Left renal cortex interstitium (tissue), 4 donors: ENCODE data around the gene SLC22A15. TPM values are rescaled to one million over a fixed set of nuclear protein-coding genes. Genes with fewer than 3 reads are reported as not detected.
"Not testable (repeated sequence)": the region's sequence is repeated elsewhere in the genome, so short reads cannot be mapped to it uniquely, and the experiment has no call there.

Source experiments
- DNase-seq, 4 donors: peaks; one replicate each; pipeline ENCODE4 v3.0.0-alpha.2; 2013; ENCODE audit warnings: low read depth in 4 of 4, low spot score in 2 of 4, missing footprints in 1 of 4
- polyA plus RNA-seq, 4 donors: library from polyadenylated mRNA; unstranded; fragments of 120-200 nt; gene quantifications; one replicate each; pipeline ENCODE4 v1.2.1, GENCODE V29; 2013; ENCODE audit not compliant: insufficient read length in 4 of 4

The SLC22A15 gene
- polyA plus RNA-seq, 4 donors, result 4.0 to 7.2 (median 6.1) TPM

DNA sequence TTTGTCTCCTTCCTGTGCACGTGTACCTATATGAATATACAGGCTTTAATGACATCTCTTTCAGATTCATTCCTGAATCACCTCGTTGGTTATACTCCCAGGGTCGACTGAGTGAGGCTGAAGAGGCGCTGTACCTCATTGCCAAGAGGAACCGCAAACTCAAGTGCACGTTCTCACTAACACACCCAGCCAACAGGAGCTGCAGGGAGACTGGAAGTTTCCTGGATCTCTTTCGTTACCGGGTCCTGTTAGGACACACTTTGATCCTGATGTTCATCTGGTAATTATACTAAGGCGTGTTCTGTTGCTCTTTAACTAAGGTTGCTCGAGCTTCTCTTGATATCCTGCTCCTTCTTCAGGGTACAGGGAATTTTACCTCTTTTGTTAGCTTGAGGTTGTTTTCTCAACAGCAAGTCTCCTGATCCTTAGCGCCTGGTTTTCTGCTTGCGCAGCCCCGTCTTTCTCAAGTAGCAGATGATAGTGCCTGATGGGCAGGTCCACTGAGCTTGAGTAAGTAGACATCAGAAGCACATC lies 55.1 kb downstream of the SLC22A15 start:
- no peak for DNase-seq

GRCh38 chr1:116033322-116033721 lies 57.0 kb downstream of the SLC22A15 start:
- no peak for DNase-seq

GRCh38 chr1:116036255-116036654 lies 59.9 kb downstream of the SLC22A15 start:
- DNase-seq, result no peak

- DNase-seq, result no peak
Measured at GRCh38 chr1:116038679-116039078, 62.4 kb downstream of the SLC22A15 start.

GRCh38 chr1:116044071-116044470 lies 67.8 kb downstream of the SLC22A15 start:
- no peak for DNase-seq

GRCh38 chr1:116046933-116047332 lies 70.6 kb downstream of the SLC22A15 start:
- DNase-seq, result not testable (repeated sequence)

- DNase-seq, result not testable (repeated sequence)
Measured at GRCh38 chr1:116051896-116052295, 75.6 kb downstream of the SLC22A15 start.

DNA sequence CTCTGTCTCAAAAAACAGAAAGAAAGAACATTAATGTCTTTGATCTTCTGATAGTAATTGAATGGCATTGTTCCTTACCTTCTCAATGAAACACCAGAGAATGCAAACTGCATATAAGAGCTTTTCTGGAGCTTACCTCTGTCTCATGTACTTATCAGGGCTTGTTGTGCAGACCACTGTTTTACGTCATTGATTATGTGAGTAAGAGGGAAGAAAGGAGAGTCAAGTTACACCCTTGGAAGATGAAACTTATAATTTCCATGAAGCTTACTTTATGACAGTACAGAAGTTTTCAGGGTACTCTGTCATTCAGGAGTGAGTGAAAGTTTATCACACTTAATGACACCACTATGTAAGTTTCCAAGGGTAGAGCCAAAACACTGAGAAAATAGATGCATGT lies 85.9 kb downstream of the SLC22A15 start:
- no peak for DNase-seq

DNA sequence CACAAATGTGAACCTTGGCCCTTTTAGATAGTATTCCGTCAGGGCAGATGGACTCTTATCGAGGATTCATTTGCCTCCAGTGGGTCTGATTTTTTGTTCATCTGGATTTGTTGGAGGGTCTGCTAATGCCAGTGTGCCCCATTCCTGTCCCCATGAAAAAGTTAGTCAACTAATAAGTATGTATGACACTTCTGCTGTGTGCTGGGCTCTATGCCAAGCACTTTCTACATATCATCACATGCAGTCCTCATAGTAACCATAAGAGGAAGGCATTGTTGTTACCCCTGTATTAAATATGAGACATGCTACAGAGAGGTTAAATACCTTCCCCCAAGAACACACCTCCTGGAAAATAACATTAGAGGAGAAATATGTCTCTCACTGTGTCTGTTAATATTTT lies 88.3 kb downstream of the SLC22A15 start:
- DNase-seq, result no peak

DNA sequence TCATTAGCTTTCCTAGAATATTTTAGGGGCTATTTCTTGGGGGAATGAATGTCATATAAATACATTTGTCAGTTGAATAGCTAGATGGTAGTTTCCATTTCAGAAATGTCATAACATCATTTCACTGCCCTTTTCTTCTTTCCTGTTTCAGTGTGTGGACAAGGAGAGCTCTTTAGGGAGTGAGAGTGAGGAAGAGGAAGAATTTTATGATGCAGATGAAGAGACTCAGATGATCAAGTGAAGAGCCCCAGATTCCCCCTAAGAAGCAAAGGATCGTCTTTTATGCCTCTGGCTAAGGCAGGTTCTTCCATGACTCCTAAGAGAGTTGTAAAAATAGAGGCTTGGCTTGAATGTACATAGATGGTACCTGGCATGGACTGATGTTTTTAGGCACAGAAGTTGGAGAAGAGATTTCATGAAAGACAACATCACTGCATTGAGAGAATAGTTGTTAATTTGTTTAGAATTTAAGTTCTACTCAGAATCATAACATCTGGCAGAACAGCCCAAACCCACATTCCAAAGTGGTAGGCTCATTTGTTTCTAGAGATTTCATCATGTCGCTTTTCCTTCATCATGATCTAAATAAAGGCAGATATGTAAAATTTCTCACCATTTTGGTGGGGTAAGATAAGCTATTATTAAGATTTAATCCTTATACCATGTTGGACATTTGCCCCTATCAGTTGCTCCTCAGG lies 90.7 kb downstream of the SLC22A15 start:
- DNase-seq, result no peak

DNA sequence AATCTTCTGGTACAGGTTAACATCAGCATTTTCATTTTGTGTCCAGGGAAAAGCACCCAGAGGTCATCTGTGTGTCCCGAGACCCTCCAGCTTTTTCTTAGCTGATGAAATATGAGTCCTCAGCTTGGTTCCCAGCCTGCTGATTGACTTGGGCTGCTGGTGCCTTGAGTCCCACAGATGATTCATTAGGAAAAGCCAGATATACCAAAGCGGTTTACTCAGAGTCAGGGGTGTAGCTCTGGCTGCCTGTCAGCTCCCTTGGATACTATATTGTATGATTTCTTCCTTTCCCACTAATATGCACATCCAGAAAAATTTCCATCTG lies 91.2 kb downstream of the SLC22A15 start:
- DNase-seq, result no peak

DNA sequence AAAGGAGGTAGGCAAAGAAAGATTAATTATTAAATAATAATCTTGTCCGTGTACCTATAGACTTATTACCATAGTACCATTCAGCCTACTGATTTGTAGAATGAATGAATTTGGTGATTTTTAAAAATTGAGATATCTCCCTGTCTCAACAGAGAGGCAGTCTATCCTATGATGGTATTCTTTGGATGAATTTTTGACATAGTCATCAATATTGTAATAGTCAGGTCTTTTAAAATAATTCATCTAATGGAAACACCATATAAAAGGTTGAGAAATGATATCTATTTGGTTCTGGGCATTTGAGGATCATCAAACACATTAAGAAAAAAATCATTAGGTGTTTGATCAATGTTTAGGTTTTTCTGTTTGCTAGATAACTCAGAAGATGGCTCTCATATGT lies 99.3 kb downstream of the SLC22A15 start:
- DNase-seq, result no peak

GRCh38 chr1:116075990-116076389 lies 99.7 kb downstream of the SLC22A15 start:
- no peak for DNase-seq

DNA sequence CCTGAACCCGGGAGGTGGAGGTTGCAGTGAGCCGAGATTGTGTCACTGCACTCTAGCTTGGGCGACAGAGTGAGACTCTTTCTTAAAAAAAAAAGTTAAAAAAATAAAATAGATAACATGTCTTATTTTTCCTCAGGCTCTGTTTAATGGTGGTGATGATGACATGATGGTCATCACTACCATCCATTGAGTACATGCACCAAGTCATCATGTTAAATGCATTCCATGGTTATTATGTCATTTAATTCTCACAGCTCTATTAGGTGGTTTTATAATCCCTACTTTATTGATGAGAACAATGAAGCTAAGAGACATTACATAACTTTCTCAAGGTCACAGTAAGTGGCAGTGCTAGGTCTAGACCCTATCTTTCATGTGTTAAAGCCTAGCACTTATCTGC lies 100.5 kb downstream of the SLC22A15 start:
- DNase-seq, result no peak

- no peak for DNase-seq
Measured at GRCh38 chr1:116078699-116079223, 102.4 kb downstream of the SLC22A15 start.

DNA sequence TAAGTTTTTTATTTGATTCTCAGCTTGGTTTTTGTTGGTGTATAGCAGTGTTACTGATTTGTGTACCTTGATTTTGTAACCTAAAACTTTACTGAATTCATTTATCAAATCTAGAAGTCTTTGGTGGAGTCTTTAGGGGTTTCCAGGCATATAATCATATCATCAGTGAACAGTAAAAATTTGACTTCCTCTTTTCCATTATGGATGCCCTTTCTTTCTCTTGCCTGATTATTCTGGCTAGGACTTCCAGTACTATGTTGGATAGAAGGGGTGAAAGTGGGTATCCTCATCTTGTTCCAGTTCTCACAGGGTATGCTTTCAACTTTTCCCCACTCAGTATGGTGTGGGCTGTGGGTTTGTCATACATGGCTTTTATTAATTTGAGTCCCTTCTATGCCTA lies 111.3 kb downstream of the SLC22A15 start:
- DNase-seq, result no peak

DNA sequence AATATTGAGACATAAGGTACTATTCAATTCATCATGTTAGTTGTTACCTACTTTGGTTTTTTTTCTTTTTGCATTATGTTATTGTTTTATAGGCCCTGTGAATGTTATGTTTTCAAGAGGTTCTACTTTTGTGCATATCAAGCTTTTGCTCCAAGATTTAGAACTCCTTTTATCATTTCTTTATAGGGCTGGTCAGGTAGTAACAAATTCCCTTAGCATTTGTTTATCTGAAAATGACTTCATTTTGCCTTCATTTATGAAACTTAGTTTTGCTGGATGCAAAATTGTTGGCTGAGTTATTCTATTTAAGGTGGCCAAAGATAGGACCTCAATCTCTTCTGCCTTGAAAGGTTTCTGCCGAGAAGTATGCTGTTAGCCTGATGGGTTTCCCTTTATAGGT lies 113.6 kb downstream of the SLC22A15 start:
- no peak for DNase-seq

DNA sequence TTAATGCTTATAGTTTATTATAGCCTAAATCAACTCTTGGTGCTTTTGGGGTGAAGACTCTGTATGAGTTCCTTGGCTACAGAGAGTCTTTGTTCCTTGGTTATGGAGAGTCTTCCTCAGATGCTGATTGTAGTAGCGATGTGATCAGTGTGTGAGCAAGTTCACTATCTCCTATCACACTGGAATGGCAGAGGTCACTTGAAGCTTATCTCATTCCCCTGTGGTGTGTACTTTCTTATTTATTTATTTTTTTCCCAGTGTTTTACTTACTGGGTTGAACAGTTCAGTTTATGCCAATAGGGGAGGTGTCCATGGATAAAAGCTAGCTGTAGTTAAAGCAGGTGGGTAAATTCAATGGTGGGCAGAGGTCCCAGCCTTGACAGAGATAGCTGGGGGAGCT lies 114.8 kb downstream of the SLC22A15 start:
- DNase-seq, result no peak

DNA sequence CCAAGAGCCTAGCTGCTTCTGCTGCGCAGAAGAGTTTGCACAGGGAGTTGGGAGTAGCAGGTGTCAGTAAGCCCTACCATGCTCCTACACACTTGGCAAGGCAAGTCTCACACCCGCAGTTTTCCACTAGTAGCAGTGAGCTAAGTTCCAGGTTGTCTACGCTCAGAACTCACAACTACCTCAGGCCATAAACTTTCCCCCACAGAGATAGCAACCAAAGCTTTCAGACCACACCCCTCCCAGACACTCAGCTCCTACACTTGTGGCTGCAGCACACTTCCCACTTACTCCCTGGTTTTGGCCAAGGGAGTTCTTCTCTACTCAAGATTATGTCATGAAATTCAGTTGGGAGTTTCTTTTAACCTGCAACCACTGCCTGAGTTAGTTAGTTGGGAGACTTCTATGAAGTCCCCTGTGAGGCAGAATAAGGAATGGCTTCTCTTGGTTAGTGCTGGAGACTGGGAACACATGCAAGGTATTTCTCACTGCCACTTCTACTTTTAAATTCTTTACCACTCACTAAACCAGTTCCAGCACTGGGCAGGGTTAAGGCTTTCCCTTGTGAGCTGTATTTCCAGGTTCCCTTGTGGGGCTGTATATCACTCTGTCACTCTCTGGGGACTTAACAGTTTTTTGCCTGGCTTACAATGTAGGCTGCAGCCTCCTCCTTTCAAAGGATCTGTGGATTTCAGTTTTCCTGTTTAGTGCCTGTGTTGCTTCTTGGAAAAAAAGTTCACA lies 116.6 kb downstream of the SLC22A15 start:
- DNase-seq, result no peak

GRCh38 chr1:116095027-116095426 lies 118.7 kb downstream of the SLC22A15 start:
- DNase-seq, result no peak

DNA sequence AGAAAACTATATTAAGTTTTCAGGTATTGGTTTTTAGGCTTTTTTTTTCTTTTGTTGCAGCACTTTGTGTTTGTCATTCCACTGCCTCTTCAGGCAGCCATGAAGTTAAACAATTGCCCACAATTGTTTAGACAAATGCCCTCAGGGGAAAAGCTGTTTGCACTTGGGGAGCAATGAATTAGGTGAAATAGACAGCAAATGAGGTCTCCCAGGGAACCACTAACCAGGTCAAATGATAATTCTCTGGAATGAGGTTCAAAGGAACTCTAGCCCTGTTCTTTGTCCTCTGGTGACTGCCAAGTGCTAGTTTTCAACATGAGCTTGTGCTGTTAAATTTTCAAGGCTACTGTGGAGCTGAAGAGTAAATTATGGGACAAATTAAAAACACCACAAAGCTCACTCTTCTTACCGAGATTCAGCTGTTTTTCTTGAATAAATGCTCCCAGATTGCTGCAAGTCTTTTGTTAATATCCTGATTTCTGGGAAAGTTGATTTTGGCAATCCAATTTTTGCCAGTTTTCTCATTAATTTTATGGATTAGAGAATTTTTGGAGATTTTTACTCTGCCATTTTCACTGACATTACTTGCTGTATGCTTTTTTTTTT lies 119.8 kb downstream of the SLC22A15 start:
- no peak for DNase-seq

DNA sequence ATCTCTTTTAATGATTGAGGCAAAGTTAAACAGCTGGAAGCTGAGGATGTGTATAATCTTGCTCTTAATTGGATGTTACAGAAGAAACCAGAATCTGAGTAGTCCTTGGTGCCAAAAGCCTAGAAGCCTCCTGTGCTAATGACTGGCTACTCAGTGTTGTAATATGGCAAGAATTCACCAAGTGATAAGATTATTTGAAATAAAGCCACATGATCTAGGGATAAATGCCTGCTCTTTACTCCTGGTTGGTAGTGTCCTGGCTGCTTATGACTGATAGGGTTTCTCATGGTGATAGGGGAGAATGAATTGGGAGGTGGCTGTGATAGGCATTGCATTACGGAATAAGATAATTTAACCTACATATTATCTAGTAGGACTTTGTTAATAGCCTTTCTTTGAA lies 121.3 kb downstream of the SLC22A15 start:
- DNase-seq, result no peak
